B cell (primary cell): ENCODE results near the gene EDNRB. TPM values are rescaled to one million over a fixed set of nuclear protein-coding genes. Genes with fewer than 3 reads are reported as not detected.

ENCODE experiments used
- ATAC-seq: fragments of 200-7000 bp; cut with Tn5 transposase; one replicate; pipeline ENCODE4 v1.10.0; 2021; ENCODE audit warnings: low read depth, mild to moderate bottlenecking, moderate number of reproducible peaks, moderate library complexity
- CTCF ChIA-PET: fragments of 350-600 bp; sonication (Branson Sonifier 250); formaldehyde crosslinking; loops from one replicate; lab custom pipeline; 2021; ENCODE audit warnings: antibody characterized with exemption, inconsistent platforms; lab: Charles Lee
- POLR2A ChIA-PET: fragments of 350-600 bp; sonication (Branson Sonifier 250); formaldehyde crosslinking; loops from one replicate; lab custom pipeline; 2021; ENCODE audit warnings: antibody characterized with exemption; lab: Charles Lee
- DNase-seq: peaks from one replicate; pipeline ENCODE4 v3.0.0; 2013
- H2AFZ ChIP-seq: 2 replicates; pipeline ENCODE4 v1.6.1; 2012; ENCODE audit warnings: mild to moderate bottlenecking, low read depth, low read length; ENCODE audit not compliant: insufficient read depth, poor library complexity, severe bottlenecking
- H3K27ac ChIP-seq, 2 donors: 1 replicate in 1 of 2; 2 replicates in 1 of 2; pipeline ENCODE4 v1.5.1; 2012 to 2013; ENCODE audit warnings: low read length in 2 of 2, mild to moderate bottlenecking in 2 of 2, moderate library complexity in 1 of 2
- H3K27me3 ChIP-seq, 4 experiments: fragments of 200-600 bp in 1 of 4; sonication (generic) in 1 of 4; replicated peaks in 1 of 4; 1 replicate in 2 of 4; 2 replicates in 2 of 4; pipeline versions ENCODE4 v1.6.1 to v1.7.0; 2013 to 2016; ENCODE audit warnings: low read length in 3 of 4, mild to moderate bottlenecking in 2 of 4, mixed read lengths in 1 of 4, moderate library complexity in 1 of 4; ENCODE audit not compliant: insufficient read depth in 4 of 4, control insufficient read depth in 3 of 4; ENCODE audit errors: control extremely low read depth in 1 of 4
- H3K36me3 ChIP-seq, 2 experiments: replicated peaks in 1 of 2; 1 replicate in 1 of 2; 2 replicates in 1 of 2; pipeline versions ENCODE4 v1.6.1 to v1.7.1; 2013; ENCODE audit warnings: low read length in 1 of 2; ENCODE audit not compliant: insufficient read depth in 2 of 2, control insufficient read depth in 1 of 2; ENCODE audit errors: control extremely low read depth in 1 of 2, extremely low read depth in 1 of 2
- H3K4me1 ChIP-seq, 2 donors: fragments of 200-600 bp in 1 of 2; sonication (generic) in 1 of 2; 1 replicate in 1 of 2; 2 replicates in 1 of 2; pipeline versions ENCODE4 v1.5.1 to v1.6.1; 2013 to 2017; ENCODE audit warnings: low read length in 2 of 2; ENCODE audit not compliant: control insufficient read depth in 2 of 2, insufficient read depth in 2 of 2
- H3K4me2 ChIP-seq: replicated peaks from 2 replicates; pipeline ENCODE3; 2012; ENCODE audit warnings: mild to moderate bottlenecking, low read depth, low read length; ENCODE audit not compliant: poor library complexity, severe bottlenecking
- H3K4me3 ChIP-seq, 5 experiments: fragments of 200-600 bp in 1 of 5; sonication (generic) in 1 of 5; 1 replicate in 3 of 5; 2 replicates in 2 of 5; pipeline versions ENCODE4 v1.5.1 to v1.7.0; 2011 to 2016; ENCODE audit warnings: low read length in 4 of 5, mild to moderate bottlenecking in 4 of 5, low read depth in 2 of 5, control low read depth in 1 of 5, moderate library complexity in 1 of 5; ENCODE audit not compliant: insufficient read depth in 1 of 5; ENCODE audit errors: control extremely low read depth in 1 of 5, extremely low read depth in 1 of 5
- H3K79me2 ChIP-seq: fragments of 200-600 bp; sonication (generic); one replicate; pipeline ENCODE4 v1.6.0; 2016; ENCODE audit warnings: low read length; ENCODE audit not compliant: control insufficient read depth, insufficient read depth
- H3K9ac ChIP-seq: fragments of 200-600 bp; sonication (generic); 2 replicates; pipeline ENCODE4 v1.6.1; 2017; ENCODE audit warnings: mild to moderate bottlenecking, low read length, moderate library complexity
- H3K9me3 ChIP-seq, 3 donors: one replicate each; pipeline versions ENCODE4 v1.6.1 to v1.7.1; 2013; ENCODE audit warnings: low read length in 2 of 3; ENCODE audit not compliant: control insufficient read depth in 2 of 3, insufficient read depth in 1 of 3; ENCODE audit errors: control extremely low read depth in 1 of 3
- H4K20me1 ChIP-seq: 2 replicates; pipeline ENCODE4 v1.6.0; 2012; ENCODE audit warnings: mild to moderate bottlenecking, low read length; ENCODE audit not compliant: insufficient read depth, control insufficient read depth, poor library complexity, severe bottlenecking
- H3K27ac Mint-ChIP-seq: one replicate; pipeline ENCODE4 v1.8.0; 2021; ENCODE audit warnings: mixed read lengths
- H3K27me3 Mint-ChIP-seq: one replicate; pipeline ENCODE4 v1.8.0; 2021; ENCODE audit warnings: mixed read lengths
- H3K4me1 Mint-ChIP-seq: one replicate; pipeline ENCODE4 v1.8.0; 2021; ENCODE audit warnings: mixed read lengths
- H3K4me3 Mint-ChIP-seq: one replicate; pipeline ENCODE4 v1.8.0; 2021; ENCODE audit warnings: mixed read lengths
- H3K9me3 Mint-ChIP-seq: one replicate; pipeline ENCODE4 v1.8.0; 2022; ENCODE audit warnings: mixed read lengths; ENCODE audit not compliant: insufficient read depth
- CTCF ChIP-seq: fragments of 200-600 bp; IDR thresholded peaks from one replicate; pipeline ENCODE4 v1.8.0; 2022; ENCODE audit warnings: antibody characterized with exemption, mild to moderate bottlenecking
- EZH2 ChIP-seq: IDR thresholded peaks from 2 replicates; pipeline ENCODE4 v1.6.1; 2012; ENCODE audit warnings: borderline replicate concordance, low read depth, mild to moderate bottlenecking, moderate library complexity, low read length; ENCODE audit not compliant: insufficient read depth, poor library complexity, severe bottlenecking
- WGBS: methylation state at CpG from one replicate; pipeline ENCODE4 v1.1.5; 2013; ENCODE audit warnings: missing lambda C conversion rate; ENCODE audit not compliant: insufficient coverage; 5-methylcytosine and 5-hydroxymethylcytosine counted together
- intact Hi-C: fragments of 100-400 bp; cut with micrococcal nuclease; formaldehyde crosslinking; loops from one replicate; pipeline ENCODE4 v1.10.0; 2022
- polyA plus RNA-seq: library from polyadenylated mRNA; depleted of rRNA; stranded (reverse); fragments of >200 nt; gene quantifications from 2 replicates; pipeline ENCODE4 v1.2.3, GENCODE V29; 2012
- total RNA-seq, 2 donors: library from RNA; stranded (reverse); fragments of 120-200 nt in 1 of 2; gene quantifications; 1 replicate in 1 of 2; 2 replicates in 1 of 2; pipeline versions ENCODE4 v1.2.3 to v1.2.4, GENCODE V29; 2013 to 2022

The EDNRB gene
- total and polyA plus RNA-seq, 2 donors (not counting 1 experiment from before 2014, with no cell fraction given), result not detected

GRCh38 chr13:77930430-77930829, 11.8 kb upstream of the EDNRB start:
- H3K79me2 ChIP-seq, result no peaks in the 10 kb centered on the region
- no peak for TF ChIP-seq EZH2
- no peak for TF ChIP-seq CTCF
- no peak overlapping the region for H3K27ac Mint-ChIP-seq
- peaks cover 20% of the 10 kb centered on the region for H3K27me3 Mint-ChIP-seq
- H3K9me3 ChIP-seq, result peaks cover 0 to 1% (median 0%) of the 10 kb centered on the region in 3 donors
- DNase-seq (no peak), ATAC-seq (no peak)
- intact Hi-C loops, result no loop called here
- H2AFZ ChIP-seq, result no peak overlapping the region
- H3K4me3 ChIP-seq, result no peak overlapping the region
- H3K4me2 ChIP-seq, result no peak overlapping the region
- H3K4me1 Mint-ChIP-seq, result no peaks in the 10 kb centered on the region
- no peak overlapping the region for H3K9ac ChIP-seq
- H3K9me3 Mint-ChIP-seq, result no peaks in the 10 kb centered on the region
- ChIA-PET CTCF (no interaction called here), POLR2A (no interaction called here)
- H3K27me3 ChIP-seq, result no peaks in the 10 kb centered on the region
- H3K4me3 Mint-ChIP-seq, result no peak overlapping the region
- no peaks in the 10 kb centered on the region for H3K4me1 ChIP-seq
- no peak overlapping the region for H3K27ac ChIP-seq
- no peaks in the 10 kb centered on the region for H4K20me1 ChIP-seq
- H3K36me3 ChIP-seq, result no peaks in the 10 kb centered on the region

GRCh38 chr13:77928909-77929308, 10.3 kb upstream of the EDNRB start:
- Histone ChIP-seq H3K79me2 (no peaks in the 10 kb centered on the region), H4K20me1 (no peaks in the 10 kb centered on the region), H2AFZ (no peak overlapping the region), H3K9ac (no peak overlapping the region), H3K4me3 (no peak overlapping the region), H3K27me3 (peaks cover 0 to 3% (median 0%) of the 10 kb centered on the region in 4 experiments), H3K4me2 (no peak overlapping the region), H3K4me1 (no peaks in the 10 kb centered on the region), H3K27ac (no peak overlapping the region), H3K36me3 (no peaks in the 10 kb centered on the region), H3K9me3 (peaks cover 0 to 2% (median 0%) of the 10 kb centered on the region in 3 donors)
- intact Hi-C loops, result no loop called here
- DNase-seq, result no peak
- TF ChIP-seq CTCF (no peak), EZH2 (no peak)
- ChIA-PET CTCF (no interaction called here), POLR2A (no interaction called here)
- no peak for ATAC-seq
- WGBS, result no CpG with 5 or more reads among the region's 2 CpGs
- no peak overlapping the region for H3K27ac Mint-ChIP-seq
- no peaks in the 10 kb centered on the region for H3K4me1 Mint-ChIP-seq
- no peak overlapping the region for H3K4me3 Mint-ChIP-seq
- no peaks in the 10 kb centered on the region for H3K9me3 Mint-ChIP-seq
- peaks cover 20% of the 10 kb centered on the region for H3K27me3 Mint-ChIP-seq
